Ovary (tissue), 3 donors: Measurements from ENCODE around the gene COL6A3.

Experiments
- POLR2A ChIP-seq: fragments of 450-650 bp; IDR thresholded peaks from one replicate; pipeline ENCODE4 v1.6.1; 2017; ENCODE audit warnings: antibody characterized with exemption, mild to moderate bottlenecking, moderate library complexity
- TF ChIP-seq, protein P1 (sequence below), 3 donors: fragments of 450-650 bp in 2 of 3; fragments of 200-600 bp in 1 of 3; IDR thresholded peaks; one replicate each; pipeline versions ENCODE4 v1.5.1 to v1.8.0; 2016 to 2022; ENCODE audit warnings: antibody characterized with exemption in 3 of 3, mild to moderate bottlenecking in 1 of 3
- donor health status: DM: no; HTN: no; CAD: no.

DNA sequence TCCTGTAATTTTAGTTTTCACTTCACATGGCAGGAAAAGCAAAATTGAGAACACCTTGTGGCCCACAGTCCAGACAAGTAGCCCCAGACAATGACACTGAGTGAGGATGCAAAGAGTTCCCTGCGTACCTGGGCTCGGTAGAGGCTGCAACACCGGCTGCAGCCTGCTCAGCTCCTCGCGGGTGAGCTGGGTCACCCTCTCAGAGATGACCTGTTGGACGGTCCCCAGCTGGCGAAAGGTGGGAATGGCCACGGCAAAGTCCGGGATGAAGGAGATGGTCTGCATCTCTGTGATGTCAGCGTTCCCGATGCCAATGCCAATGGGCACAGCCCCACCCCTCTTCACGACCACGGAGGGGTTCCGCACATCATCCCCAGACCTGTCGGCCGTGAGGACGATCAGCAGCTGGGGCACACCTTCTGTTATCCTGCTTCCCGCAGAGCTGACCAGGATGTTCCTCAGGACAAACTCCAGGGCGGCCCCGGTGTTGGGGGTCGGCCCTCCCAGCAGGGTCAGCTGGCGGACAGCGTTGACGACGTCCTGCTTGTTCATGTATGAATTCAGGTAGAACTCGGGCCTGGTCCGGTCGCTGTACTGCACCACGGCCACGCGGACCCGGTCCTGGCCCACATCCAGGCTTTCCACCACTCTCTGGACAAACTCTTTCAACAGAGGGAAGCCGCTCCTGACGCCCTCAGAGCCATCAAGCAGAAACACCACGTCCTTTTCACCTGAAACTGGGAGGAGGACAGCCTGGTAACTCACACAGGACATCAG, 39.5 kb downstream of the COL6A3 start:
- TF ChIP-seq POLR2A, result no peak
- TF ChIP-seq, protein P1, sequence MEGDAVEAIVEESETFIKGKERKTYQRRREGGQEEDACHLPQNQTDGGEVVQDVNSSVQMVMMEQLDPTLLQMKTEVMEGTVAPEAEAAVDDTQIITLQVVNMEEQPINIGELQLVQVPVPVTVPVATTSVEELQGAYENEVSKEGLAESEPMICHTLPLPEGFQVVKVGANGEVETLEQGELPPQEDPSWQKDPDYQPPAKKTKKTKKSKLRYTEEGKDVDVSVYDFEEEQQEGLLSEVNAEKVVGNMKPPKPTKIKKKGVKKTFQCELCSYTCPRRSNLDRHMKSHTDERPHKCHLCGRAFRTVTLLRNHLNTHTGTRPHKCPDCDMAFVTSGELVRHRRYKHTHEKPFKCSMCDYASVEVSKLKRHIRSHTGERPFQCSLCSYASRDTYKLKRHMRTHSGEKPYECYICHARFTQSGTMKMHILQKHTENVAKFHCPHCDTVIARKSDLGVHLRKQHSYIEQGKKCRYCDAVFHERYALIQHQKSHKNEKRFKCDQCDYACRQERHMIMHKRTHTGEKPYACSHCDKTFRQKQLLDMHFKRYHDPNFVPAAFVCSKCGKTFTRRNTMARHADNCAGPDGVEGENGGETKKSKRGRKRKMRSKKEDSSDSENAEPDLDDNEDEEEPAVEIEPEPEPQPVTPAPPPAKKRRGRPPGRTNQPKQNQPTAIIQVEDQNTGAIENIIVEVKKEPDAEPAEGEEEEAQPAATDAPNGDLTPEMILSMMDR (IDR thresholded peaks at IDR 0.05), result no peak
